Hematopoietic multipotent progenitor cell treated with erythropoietin and hydrocortisone succinate and interleukin-3 and kit ligand, for 15 days (in vitro differentiated cells): Measurements from ENCODE around the gene THSD4.
A peak's percentile ranks its signal among the peaks of the same experiment; 100 is the strongest.
"Not testable (repeated sequence)": the region's sequence is repeated elsewhere in the genome, so short reads cannot be mapped to it uniquely, and the experiment has no call there.

Experiments used
- DNase-seq: peaks from one replicate; pipeline ENCODE4 v3.0.0-alpha.2; 2015; ENCODE audit warnings: low spot score

Gene THSD4

DNA sequence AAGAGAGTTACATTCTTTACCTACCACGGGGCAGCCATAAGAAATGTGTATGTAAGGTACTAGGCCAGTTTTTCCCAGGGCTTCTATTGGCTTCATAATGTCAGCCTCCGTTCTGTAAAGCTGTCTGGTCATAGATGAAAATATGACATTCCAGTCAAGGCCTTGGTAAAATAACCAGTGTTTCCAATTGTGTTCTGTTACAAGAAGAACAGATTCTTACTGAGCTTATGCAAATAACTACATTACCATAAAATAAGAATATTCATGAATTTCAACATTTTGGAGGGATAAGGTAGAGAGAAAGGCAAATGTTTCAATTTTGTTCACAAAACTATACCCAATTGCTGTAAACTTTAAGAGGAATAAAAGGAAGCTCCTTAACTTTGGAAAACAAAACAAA lies 315.5 kb downstream of the THSD4 start:
- DNase-seq, result no peak

DNA sequence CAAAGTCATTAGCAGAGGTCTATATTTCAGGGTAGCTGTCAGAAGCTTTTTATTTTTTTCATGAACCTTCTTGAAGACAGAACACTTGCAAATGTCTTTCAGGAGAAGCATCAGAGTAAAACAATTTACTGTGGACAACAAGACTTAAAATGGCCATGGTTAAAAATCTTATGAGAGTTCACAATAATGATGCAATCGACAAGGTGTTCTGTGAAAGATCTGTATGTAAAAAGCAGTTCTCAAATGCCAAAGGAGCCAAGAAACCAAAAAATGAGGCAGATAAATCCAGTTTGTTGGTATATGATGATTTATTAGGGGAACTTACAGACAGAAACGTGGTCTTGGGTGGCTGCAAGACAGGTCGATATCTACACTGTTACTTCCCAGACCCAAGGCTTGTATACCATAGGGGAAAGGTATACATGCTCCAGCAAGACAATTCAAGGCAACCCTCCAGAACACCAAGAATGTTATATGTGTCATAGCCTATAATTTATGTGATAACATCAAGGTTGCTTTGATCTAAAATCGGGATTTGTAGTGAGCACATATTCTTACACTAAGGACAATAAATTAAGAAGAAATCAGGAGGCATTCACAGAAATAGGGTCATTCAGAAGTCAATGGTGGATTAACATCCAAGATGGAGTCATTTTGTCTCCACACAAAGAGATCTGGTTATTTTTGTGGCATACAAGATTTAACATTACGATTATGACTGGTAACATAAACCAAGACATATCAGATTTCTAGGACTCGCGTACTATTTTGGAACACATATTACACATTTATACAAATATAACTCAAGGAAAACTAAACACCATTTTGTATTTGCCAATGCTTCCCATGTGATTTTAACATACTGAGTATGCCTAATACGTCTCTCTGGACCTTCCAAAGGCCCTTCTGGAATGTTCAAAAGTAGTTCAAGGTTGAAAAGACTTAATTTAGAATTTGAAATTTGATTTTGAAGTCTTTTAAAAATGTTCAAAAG lies 316.4 kb downstream of the THSD4 start:
- DNase-seq, result no peak

- no peak for DNase-seq
These were observed 318.1 kb downstream of the THSD4 start for GRCh38 chr15:71433402-71433801.

DNA sequence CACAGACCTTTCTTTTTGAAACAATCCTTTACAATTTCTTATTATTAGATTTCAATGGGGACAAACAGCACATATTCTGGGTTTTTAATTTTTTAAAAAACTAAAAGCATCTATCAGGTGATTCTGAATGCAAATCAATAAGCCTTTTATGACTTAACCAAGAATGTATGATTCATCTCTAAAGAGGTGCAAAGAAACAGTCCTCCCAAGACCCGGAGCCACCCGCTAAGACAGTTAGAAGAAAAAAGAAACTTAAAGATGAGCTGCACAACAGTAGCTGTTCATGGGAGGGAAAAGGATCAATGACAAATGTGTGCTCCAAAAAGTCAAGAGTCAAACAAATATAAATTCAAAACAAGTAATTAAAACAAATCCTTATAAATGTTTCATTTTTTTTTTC lies 319.5 kb downstream of the THSD4 start:
- DNase-seq, result no peak

DNA sequence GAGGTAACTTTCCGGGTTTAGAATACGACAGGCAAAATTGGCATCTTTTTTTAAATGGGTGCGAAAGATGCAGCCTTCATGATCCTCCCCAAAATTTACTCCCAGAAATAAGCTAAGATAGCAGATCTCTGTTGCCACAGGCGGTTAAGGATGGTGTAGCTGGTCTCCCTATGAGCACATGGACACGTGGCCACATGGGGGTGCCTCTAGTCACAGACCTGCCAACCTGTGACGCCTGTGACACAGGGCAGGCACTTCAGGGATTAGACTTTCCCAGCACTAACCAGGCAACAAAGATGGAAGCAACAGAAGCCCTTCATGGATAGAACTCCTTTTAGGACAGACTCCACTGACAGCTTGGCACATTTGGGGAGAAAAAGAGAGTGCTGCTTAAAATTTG lies 320.3 kb downstream of the THSD4 start:
- no peak for DNase-seq

- no peak for DNase-seq
These were observed 321.6 kb downstream of the THSD4 start for GRCh38 chr15:71436854-71437253.

GRCh38 chr15:71437404-71437803 lies 322.1 kb downstream of the THSD4 start:
- no peak for DNase-seq

- no peak for DNase-seq
These were observed 322.6 kb downstream of the THSD4 start for GRCh38 chr15:71437919-71438318.

GRCh38 chr15:71439478-71439877 lies 324.2 kb downstream of the THSD4 start:
- not testable (repeated sequence) for DNase-seq

DNA sequence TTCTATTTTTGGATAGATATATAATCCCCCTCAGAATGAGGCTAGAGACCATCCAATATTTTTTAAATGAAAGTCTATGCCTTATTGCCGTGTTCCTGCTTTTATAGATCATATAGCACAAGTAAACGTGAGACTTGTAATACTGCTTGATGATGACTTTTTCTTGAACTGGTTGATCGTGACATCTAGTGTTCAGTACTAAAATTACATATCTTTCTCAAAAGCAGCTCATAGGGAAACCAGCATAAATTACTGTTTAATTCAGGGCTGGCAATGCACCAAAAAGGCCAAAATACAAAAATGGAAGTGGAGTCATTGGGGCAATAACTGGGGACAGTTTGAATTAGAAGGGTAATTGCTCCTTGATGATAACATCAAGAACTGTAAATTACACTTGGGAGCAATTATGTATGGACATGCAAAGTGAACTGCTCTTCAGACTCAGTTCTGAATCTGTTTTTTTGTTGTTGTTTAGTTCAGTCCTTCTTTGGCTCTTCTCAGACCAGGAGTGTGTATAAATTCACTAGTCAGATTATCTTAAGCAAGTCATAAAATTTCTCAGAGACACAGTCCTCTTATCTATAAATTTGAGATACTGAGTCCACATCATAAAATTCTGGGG lies 325.3 kb downstream of the THSD4 start:
- peak; percentile 2 for DNase-seq

- peak; percentile 4 for DNase-seq
These were observed 328.3 kb downstream of the THSD4 start for GRCh38 chr15:71443538-71443937.

DNA sequence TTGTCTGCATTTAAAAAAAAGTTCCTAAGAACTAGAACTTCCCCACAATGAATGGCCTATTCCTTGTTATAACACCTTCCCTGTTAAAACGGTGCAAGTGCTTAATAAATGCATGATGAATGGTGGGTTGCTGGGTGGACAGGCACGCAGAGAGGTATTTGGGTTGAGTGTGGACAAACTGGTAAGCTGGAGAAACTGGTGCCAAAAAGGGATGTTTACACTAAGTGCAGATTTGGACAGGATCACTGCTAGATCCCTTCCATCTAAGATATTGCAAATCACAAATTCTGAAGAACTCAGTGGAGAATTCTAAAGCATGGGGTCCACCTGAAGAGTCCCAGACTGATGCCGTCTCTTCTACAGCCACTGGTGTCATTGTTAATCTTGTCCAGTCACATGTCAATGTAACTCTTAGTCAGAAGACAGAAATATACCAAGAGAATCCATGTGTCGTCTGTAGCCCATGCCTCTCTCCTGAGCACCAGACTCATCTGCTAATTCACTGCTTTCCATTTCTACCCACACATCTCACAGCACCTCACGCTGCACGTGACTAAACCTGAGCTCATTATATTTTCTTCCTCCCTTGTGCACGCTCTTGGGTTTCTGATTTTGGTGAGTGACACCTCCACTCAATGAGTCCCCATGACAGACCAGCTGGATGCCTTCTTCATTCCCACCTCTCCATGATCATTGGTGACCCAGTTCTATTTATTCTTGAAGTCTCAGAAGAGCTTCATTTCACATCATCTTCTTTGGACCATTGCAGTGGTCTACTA lies 328.9 kb downstream of the THSD4 start:
- DNase-seq, result no peak

DNA sequence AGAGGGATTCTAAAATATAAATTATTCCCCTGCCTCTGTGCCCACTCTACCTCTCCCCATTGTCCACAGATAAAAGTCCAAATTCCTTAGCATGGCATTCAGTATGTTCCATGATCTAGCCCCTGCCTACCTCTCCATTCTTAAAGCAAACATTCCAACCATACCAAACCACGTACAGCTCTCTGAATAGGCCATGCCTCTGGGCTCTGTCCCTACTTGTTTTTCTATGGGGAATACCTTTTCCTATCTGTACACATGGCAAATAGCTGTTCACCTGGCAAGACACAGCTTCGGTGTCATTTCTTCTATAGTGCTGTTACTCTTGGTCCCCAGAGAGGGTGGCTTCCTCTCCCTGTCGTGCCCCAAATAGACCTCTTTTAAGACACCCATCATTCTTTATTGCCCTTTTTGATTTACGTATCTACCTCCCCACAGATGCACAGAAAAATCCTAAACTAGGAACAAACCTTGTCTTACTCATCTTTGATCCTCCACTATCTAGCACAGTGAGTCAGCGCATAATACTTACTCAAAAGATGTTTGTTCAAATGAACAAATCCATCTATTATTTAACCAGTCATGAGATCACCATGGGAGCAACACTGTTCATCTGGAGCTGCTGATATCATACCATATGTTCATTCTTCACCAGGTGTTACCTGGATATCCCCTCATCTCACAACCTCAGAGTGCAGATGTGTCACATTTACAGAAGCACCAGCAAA lies 329.8 kb downstream of the THSD4 start:
- no peak for DNase-seq

GRCh38 chr15:71447328-71448250 lies 332.3 kb downstream of the THSD4 start:
- no peak for DNase-seq

DNA sequence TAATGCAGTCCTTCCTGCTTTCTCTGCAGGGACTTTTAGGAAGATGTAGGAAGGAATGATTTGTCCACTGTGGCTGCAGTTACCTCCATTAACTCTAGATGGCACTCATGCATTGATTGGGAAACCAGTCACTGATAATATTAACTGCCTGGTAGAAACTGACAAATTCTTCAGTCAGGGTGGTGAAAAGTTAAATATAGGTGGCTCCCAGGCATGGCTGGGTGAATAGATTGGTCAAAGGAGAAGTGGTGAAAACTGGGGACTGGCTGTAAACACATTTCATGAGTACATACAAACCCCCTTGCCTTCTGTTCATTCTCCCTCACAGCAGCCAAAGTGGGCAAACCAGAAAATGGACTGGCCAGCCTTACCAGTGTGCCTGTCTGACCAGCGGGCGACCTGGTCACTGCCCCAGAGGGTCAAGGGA lies 333.4 kb downstream of the THSD4 start:
- peak; percentile 20 for DNase-seq

- no peak for DNase-seq
These were observed 334.1 kb downstream of the THSD4 start for GRCh38 chr15:71449363-71449762.

- DNase-seq, result no peak
These were observed 334.7 kb downstream of the THSD4 start for GRCh38 chr15:71449956-71450355.

DNA sequence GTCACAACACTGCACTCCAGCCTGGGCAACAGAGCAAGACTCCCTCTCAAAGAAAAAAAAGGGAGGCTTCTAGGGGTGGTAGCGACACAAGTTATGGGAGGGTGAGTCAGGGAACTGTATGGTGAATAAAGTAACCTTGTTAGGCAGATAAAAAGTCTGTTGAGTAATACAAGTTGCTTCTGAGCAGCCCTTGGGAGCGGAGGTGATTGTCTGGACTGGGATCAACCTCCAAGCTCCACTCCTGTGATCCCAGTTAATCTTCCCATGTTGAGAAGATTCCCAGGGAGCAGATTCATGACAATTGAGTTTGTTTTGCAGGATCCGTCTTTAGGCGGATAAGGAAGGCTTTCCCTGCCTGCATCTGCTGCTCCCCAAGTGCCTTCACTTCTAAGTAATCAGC lies 335.9 kb downstream of the THSD4 start:
- DNase-seq, result no peak

DNA sequence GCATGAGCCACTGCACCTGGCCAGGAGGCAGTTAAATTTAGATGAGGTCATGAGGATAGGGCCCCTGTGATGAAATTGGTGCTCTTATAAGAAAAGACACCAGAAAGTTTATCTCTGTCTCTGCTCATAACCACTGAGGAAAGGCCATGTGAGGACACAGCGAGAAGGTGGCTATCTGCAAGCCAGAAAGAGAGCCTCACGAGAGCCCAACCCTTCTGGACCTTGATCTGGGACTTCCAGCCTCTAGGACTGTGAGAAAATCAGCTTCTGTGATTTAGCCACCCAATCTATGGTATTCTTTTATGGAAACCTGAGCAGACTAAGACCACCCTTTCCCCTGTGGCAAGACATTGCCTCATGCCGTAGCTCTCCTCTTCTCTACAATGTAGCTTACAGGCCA lies 337.6 kb downstream of the THSD4 start:
- no peak for DNase-seq

- DNase-seq, result no peak
These were observed 339.3 kb downstream of the THSD4 start for GRCh38 chr15:71454462-71454996.
